ENCODE data around the gene SLC35B2. TPM values are rescaled to one million over a fixed set of nuclear protein-coding genes. Genes with fewer than 3 reads are reported as not detected.
A peak's percentile ranks its signal among the peaks of the same experiment; 100 is the strongest.

The SLC35B2 gene
- total RNA-seq, 2 donors from 2014 or later, result 44.5 to 59.9 TPM

DNA sequence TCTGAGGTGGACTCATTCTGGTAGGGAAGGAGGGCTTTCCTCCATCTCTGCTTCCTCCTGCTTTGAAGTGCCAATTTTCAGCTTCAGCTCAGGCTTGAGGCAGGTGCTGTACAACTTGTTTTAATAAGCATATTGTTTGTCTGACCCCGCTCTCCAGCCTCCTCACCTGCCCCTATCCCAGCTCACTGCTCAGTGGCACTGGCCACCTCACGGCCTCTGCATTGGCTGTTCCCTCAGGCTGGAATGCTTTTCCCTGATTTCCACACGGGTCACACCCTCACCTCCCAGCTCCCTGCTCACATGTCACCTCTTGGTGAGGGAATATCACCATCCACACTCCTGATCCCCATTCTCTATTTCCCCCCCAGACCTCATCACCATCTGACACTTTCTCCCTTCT is 41.5 kb upstream of the SLC35B2 start:
- no peak for DNase-seq (ENCODE audit: low spot score)

DNA sequence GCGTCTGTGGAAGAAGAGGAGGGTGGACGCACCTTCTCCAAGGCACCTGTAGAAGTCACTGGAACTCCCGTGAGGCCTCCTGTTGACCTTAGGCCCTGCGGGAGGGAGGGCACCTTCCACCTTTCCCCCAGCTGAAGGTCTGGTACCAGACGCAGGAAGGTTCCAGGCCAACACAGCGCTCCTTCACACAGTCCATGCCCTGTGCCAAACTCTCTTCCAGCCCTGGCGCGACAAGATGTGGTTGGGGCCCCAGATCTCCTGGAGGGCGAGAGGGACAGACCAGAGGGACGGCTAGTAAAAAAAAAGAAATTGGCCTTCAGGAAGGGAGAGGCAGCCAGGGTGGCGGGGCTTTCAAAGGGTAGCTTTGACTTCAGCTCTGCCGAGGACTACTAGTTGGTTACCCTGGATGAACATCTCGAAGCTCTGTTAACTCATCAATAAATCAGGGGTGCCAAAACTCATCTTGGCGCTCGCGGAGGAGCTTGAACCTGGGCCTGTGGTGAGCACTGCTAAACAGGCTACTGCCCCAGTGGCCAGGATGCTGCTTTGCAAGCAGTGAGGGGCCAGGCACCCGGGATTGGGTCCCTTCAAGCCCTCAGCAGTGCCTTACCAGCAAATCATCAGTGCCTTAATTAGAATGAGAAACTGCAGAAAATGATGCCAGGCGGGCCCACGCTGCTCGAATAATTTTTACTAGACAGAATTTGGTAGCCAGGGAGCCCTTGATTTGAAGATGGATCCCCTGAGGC is 40.9 kb upstream of the SLC35B2 start:
- H3K4me1 ChIP-seq (replicated peaks), result no peaks in the 10 kb centered on the region
- peaks cover 4% of the 10 kb centered on the region for H3K27me3 ChIP-seq (replicated peaks; ENCODE audit: insufficient read depth)
- intact Hi-C loops (cut with DNase I), result no loop called here
- peak overlapping the region in 1 of 2 donors; percentile 40 for H3K4me3 ChIP-seq
- no peaks in the 10 kb centered on the region for H3K9me3 ChIP-seq
- no peak for DNase-seq (ENCODE audit: low spot score)
- no peak for TF ChIP-seq POLR2AphosphoS5 (IDR thresholded peaks at IDR 0.05)
- TF ChIP-seq, protein P1, sequence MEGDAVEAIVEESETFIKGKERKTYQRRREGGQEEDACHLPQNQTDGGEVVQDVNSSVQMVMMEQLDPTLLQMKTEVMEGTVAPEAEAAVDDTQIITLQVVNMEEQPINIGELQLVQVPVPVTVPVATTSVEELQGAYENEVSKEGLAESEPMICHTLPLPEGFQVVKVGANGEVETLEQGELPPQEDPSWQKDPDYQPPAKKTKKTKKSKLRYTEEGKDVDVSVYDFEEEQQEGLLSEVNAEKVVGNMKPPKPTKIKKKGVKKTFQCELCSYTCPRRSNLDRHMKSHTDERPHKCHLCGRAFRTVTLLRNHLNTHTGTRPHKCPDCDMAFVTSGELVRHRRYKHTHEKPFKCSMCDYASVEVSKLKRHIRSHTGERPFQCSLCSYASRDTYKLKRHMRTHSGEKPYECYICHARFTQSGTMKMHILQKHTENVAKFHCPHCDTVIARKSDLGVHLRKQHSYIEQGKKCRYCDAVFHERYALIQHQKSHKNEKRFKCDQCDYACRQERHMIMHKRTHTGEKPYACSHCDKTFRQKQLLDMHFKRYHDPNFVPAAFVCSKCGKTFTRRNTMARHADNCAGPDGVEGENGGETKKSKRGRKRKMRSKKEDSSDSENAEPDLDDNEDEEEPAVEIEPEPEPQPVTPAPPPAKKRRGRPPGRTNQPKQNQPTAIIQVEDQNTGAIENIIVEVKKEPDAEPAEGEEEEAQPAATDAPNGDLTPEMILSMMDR (IDR thresholded peaks at IDR 0.05), result no peak
- no peak for TF ChIP-seq POLR2A (IDR thresholded peaks at IDR 0.05)
- H3K36me3 ChIP-seq, result peaks cover 1 to 5% of the 10 kb centered on the region in 2 donors
- H3K27ac ChIP-seq, result no peak overlapping the region
- 27% methylated on average over 20 of the region's 20 CpGs for WGBS

More for the DNA sequence above, 41.5 kb upstream of the SLC35B2 start:
- Histone ChIP-seq H3K9me3 (no peaks in the 10 kb centered on the region), H3K36me3 (peaks cover 5 to 8% of the 10 kb centered on the region in 2 donors), H3K27me3 (replicated peaks; ENCODE audit: insufficient read depth) (peaks cover 4% of the 10 kb centered on the region), H3K4me3 (no peak overlapping the region), H3K27ac (no peak overlapping the region), H3K4me1 (replicated peaks) (no peaks in the 10 kb centered on the region)
- TF ChIP-seq POLR2A (IDR thresholded peaks at IDR 0.05), result no peak
- TF ChIP-seq POLR2AphosphoS5 (IDR thresholded peaks at IDR 0.05), result no peak
- TF ChIP-seq, protein P1 (IDR thresholded peaks at IDR 0.05), result no peak
- intact Hi-C loops (cut with DNase I), result no loop called here
- WGBS, result 84% methylated on average over 3 of the region's 3 CpGs

DNA sequence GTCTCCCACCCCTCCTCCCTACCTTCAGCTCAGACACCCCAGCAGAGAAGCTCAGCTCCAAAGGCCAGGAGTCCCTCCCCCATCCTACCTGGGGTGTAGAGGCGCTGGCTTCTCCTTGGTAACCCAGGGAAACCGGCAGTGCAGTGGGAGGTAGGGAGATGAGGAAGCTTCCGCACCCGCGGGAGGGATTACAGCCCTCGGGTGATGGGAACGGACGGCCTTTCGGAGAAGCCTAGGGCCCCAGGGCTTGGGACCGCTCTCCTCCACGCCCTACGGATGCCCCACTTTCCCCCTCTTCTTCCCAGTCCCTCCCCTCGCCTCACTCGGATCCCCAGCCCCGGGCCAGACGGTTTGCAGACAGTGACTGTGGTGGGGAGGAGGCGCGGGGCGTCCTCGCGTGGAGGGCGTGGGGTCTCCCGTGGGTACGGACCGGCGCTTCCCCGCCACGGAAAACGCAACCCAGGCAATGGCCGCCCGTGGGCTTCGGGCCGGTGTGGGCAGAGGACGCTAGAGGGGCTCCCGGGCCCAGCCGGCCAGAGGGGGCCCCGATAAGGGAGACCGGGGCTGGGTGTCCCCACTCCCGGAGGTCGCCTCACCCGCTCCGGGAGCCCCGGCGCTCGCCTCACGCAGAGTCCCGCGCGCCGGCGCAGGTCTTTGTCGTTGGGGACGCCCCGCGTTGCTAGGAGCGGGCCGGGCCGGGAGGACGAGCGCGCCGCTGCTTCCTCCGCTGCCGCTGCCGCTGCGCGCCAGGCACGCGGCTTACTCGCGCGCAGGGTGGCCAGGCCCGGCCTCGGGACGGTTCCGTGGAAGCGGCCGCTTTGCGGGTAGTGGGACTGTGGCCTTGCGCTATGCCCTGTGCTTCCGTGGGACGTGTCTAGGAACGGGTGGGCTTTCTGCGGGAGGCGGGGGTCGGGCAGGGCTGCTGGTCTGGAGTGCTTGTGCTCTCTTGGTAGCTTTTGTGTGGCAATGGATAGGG is 40.0 kb upstream of the SLC35B2 start:
- TF ChIP-seq POLR2A (IDR thresholded peaks at IDR 0.05) (no peak), POLR2AphosphoS5 (IDR thresholded peaks at IDR 0.05) (no peak)
- TF ChIP-seq, protein P1 (IDR thresholded peaks at IDR 0.05), result no peak
- Histone ChIP-seq H3K36me3 (peaks cover 0 to 5% of the 10 kb centered on the region in 2 donors), H3K9me3 (no peaks in the 10 kb centered on the region), H3K27ac (no peak overlapping the region), H3K4me3 (peak overlapping the region; percentile 24 to 40), H3K4me1 (replicated peaks) (no peaks in the 10 kb centered on the region), H3K27me3 (replicated peaks; ENCODE audit: insufficient read depth) (peaks cover 4% of the 10 kb centered on the region)
- no peak for DNase-seq (ENCODE audit: low spot score)
- intact Hi-C loops (cut with DNase I), result no loop called here
- WGBS, result under 1% methylated on average over 81 of the region's 86 CpGs

DNA sequence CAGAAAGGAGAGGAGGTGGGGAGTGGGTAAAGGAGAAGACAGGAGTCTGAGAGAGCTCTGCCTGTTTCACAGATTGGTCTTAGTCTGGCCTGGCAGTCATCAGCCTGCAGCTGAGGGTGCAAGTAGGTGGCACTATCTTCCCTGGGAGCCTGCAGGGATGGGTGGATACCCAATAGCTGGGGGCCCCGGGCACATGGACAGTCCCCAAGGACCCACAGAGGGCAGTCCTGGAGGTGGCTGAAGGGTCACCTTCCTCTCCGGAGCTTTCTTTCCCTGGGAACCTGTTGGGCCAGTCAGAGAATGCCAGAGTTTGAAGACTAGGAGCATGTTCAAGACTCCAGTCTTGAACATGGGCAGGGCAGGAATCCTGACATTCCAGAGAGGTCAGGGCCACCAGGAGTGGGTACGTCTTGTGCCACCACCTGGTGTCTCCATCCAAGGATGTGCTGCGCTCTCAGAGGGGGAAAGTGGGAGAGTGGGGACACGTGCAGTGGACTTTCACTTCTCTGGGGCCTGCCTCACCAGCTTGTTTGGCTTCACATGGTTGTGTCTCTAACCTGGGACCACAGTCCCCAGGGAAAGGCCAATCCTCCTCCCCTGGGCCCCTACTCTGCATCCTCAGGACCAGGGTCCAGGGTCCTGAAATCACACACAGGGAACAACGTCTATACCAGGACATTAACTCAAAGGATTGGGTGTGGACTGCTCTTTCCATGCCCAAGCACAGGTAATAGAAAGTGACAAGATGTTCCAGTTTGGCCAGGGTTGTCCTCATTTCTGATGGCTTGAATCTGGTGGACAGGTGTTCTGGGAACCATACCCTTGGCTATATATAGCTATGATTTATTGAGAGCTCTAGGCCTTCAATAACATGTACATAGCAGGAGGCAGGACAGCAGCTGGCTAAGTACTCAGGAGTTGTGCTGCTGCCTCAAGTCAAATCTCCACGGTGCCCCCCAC is 37.8 kb upstream of the SLC35B2 start:
- H3K9me3 ChIP-seq, result no peaks in the 10 kb centered on the region
- H3K4me3 ChIP-seq, result no peak overlapping the region
- 70% methylated on average over 7 of the region's 7 CpGs for WGBS
- TF ChIP-seq POLR2AphosphoS5 (IDR thresholded peaks at IDR 0.05) (no peak), POLR2A (IDR thresholded peaks at IDR 0.05) (no peak)
- TF ChIP-seq, protein P1 (IDR thresholded peaks at IDR 0.05), result no peak
- peaks cover 5% of the 10 kb centered on the region for H3K27me3 ChIP-seq (replicated peaks; ENCODE audit: insufficient read depth)
- intact Hi-C loops (cut with DNase I), result no loop called here
- DNase-seq (ENCODE audit: low spot score), result no peak
- H3K4me1 ChIP-seq (replicated peaks), result no peaks in the 10 kb centered on the region
- no peaks in the 10 kb centered on the region for H3K36me3 ChIP-seq
- no peak overlapping the region for H3K27ac ChIP-seq
